Endothelial cell of umbilical vein (primary cell): ENCODE results near the gene PPARD. TPM values are rescaled to one million over a fixed set of nuclear protein-coding genes. Genes with fewer than 3 reads are reported as not detected.
"Not testable (repeated sequence)": the region's sequence is repeated elsewhere in the genome, so short reads cannot be mapped to it uniquely, and the experiment has no call there.

Source experiments
- BruUV-seq: library from RNA; stranded (reverse); fragments of 400-500 nt; replicated peaks from 2 replicates; lab custom pipeline; 2021; lab: Mats Ljungman, UMichigan
- CTCF ChIA-PET: fragments of 300-600, 350-600 bp; sonication (Branson Sonifier 250); formaldehyde crosslinking; loops from one replicate; lab custom pipeline; 2021; ENCODE audit warnings: antibody characterized with exemption, inconsistent platforms; lab: Charles Lee
- POLR2A ChIA-PET: fragments of 300-600, 350-600 bp; sonication (Branson Sonifier 250); formaldehyde crosslinking; loops from one replicate; lab custom pipeline; 2021; ENCODE audit warnings: antibody characterized with exemption, inconsistent platforms; lab: Charles Lee
- DNase-seq: peaks from one replicate; pipeline ENCODE4 v3.0.0-alpha.2; 2011; ENCODE audit warnings: low read depth, low spot score
- FAIRE-seq: peaks from 2 replicates; lab custom pipeline; 2011; peaks lifted over from hg19 to GRCh38; lab: Jason Lieb, UNC
- H2AFZ ChIP-seq: 2 replicates; pipeline ENCODE4 v1.6.0; 2012; ENCODE audit warnings: low read depth, low read length, control low read depth, inconsistent platforms
- H3K27ac ChIP-seq: 2 replicates; pipeline ENCODE4 v1.5.1; 2011; ENCODE audit warnings: low read depth, mild to moderate bottlenecking, control low read depth, low read length, moderate library complexity; ENCODE audit not compliant: insufficient read depth
- H3K27me3 ChIP-seq, 2 experiments: 2 replicates each; pipeline versions ENCODE4 v1.6.0 to v1.6.1; 2011; ENCODE audit warnings: low read length in 2 of 2, mixed read lengths in 1 of 2; ENCODE audit not compliant: control insufficient read depth in 2 of 2, insufficient read depth in 2 of 2
- H3K36me3 ChIP-seq, 2 experiments: 2 replicates in 1 of 2; 3 replicates in 1 of 2; pipeline ENCODE4 v1.5.1; 2011; ENCODE audit warnings: low read length in 2 of 2, mild to moderate bottlenecking in 1 of 2, moderate library complexity in 1 of 2; ENCODE audit not compliant: control insufficient read depth in 2 of 2, insufficient read depth in 2 of 2; ENCODE audit errors: extremely low read depth in 1 of 2
- H3K4me1 ChIP-seq: 3 replicates; pipeline ENCODE4 v1.5.1; 2011; ENCODE audit warnings: mild to moderate bottlenecking, low read length; ENCODE audit not compliant: control insufficient read depth, insufficient read depth; ENCODE audit errors: extremely low read depth
- H3K4me2 ChIP-seq: 2 replicates; pipeline ENCODE4 v1.6.1; 2011; ENCODE audit warnings: low read length, control low read depth, mixed read lengths; ENCODE audit not compliant: insufficient read depth
- H3K4me3 ChIP-seq, 3 experiments: fragments of 200-600 bp in 1 of 3; sonication (generic), shearing (Covaris generic) in 1 of 3; replicated peaks in 1 of 3; 2 replicates each; pipeline ENCODE4 v1.5.1; 2011 to 2016; ENCODE audit warnings: control low read depth in 3 of 3, low read length in 3 of 3, mild to moderate bottlenecking in 2 of 3, inconsistent platforms in 1 of 3, low read depth in 1 of 3, moderate library complexity in 1 of 3; ENCODE audit not compliant: insufficient read depth in 1 of 3
- H3K79me2 ChIP-seq: 2 replicates; pipeline ENCODE4 v1.6.0; 2012; ENCODE audit warnings: low read length, inconsistent platforms; ENCODE audit not compliant: control insufficient read depth, insufficient read depth
- H3K9ac ChIP-seq: replicated peaks from 2 replicates; pipeline ENCODE3; 2011; ENCODE audit warnings: low read length, control low read depth; ENCODE audit not compliant: insufficient read depth; ENCODE audit errors: extremely low read depth
- H3K9me1 ChIP-seq: replicated peaks from 3 replicates; pipeline ENCODE4 v1.6.0; 2011; ENCODE audit warnings: mild to moderate bottlenecking, low read length; ENCODE audit not compliant: control insufficient read depth, insufficient read depth; ENCODE audit errors: extremely low read depth
- H3K9me3 ChIP-seq: replicated peaks from 2 replicates; pipeline ENCODE4 v1.5.1; 2012; ENCODE audit warnings: low read length, inconsistent platforms; ENCODE audit not compliant: control insufficient read depth, insufficient read depth
- H4K20me1 ChIP-seq: replicated peaks from 2 replicates; pipeline ENCODE3; 2011; ENCODE audit warnings: mild to moderate bottlenecking, low read length; ENCODE audit not compliant: control insufficient read depth, insufficient read depth; ENCODE audit errors: extremely low read depth
- CTCF ChIP-seq, 2 donors: IDR thresholded peaks; 1 replicate in 1 of 2; 2 replicates in 1 of 2; pipeline ENCODE4 v1.5.1; 2011; ENCODE audit warnings: low read length in 2 of 2, mild to moderate bottlenecking in 2 of 2, moderate library complexity in 2 of 2, control low read depth in 1 of 2, inconsistent platforms in 1 of 2, low read depth in 1 of 2; ENCODE audit not compliant: insufficient read depth in 1 of 2; ENCODE audit errors: extremely low read depth in 1 of 2
- FOS ChIP-seq: IDR thresholded peaks from 2 replicates; pipeline ENCODE4 v1.6.1; 2011; ENCODE audit warnings: mild to moderate bottlenecking, low read length, moderate library complexity, borderline replicate concordance; ENCODE audit not compliant: insufficient read depth
- MAX ChIP-seq: IDR thresholded peaks from 2 replicates; pipeline ENCODE4 v1.6.1; 2011; ENCODE audit not compliant: insufficient read depth, insufficient read length
- MYC ChIP-seq: IDR thresholded peaks from one replicate; pipeline ENCODE4 v1.6.1; 2011; ENCODE audit warnings: mild to moderate bottlenecking, low read depth, low read length
- POLR2AphosphoS5 ChIP-seq: IDR thresholded peaks from 2 replicates; pipeline ENCODE4 v1.6.1; 2012; ENCODE audit warnings: low read depth, mild to moderate bottlenecking, control low read depth, low read length, moderate library complexity; ENCODE audit not compliant: insufficient read depth
- dilution Hi-C: fragments of 300-500 bp; cut with MboI; formaldehyde crosslinking; loops from one replicate; pipeline ENCODE4 v1.15.0; 2019; ENCODE audit warnings: low sequenced_read_pairs; ENCODE audit not compliant: extremely low pct_ligation_motif_present
- intact Hi-C: fragments of 100-400 bp; cut with micrococcal nuclease; formaldehyde crosslinking; loops from one replicate; pipeline ENCODE4 v1.10.0; 2022
- polyA plus RNA-seq, 4 experiments: library from polyadenylated mRNA; depleted of rRNA in 3 of 4; stranded (reverse) in 3 of 4; unstranded in 1 of 4; fragments of >200 nt; gene quantifications; 2 replicates each; pipeline versions ENCODE4 v1.2.1 to v1.2.3, GENCODE V29; 2011 to 2012; ENCODE audit warnings: missing spikeins in 1 of 4
- total RNA-seq: library from RNA; stranded (reverse); gene quantifications from 2 replicates; pipeline ENCODE4 v1.2.3, GENCODE V29; 2021

Gene PPARD
- total and polyA plus RNA-seq, 2 donors (not counting 3 experiments of a cell fraction or from before 2014, with no cell fraction given) = 23.4 to 29.2 TPM

- Histone ChIP-seq H3K4me2 (no peak overlapping the region), H3K4me1 (peaks cover 18% of the 10 kb centered on the region), H3K4me3 (no peak overlapping the region), H3K9ac (no peak overlapping the region), H3K9me1 (no peaks in the 10 kb centered on the region), H3K27ac (no peak overlapping the region), H3K9me3 (peaks cover 2% of the 10 kb centered on the region), H3K27me3 (no peaks in the 10 kb centered on the region), H2AFZ (no peak overlapping the region), H3K79me2 (no peaks in the 10 kb centered on the region), H4K20me1 (no peaks in the 10 kb centered on the region), H3K36me3 (no peaks in the 10 kb centered on the region)
- no TSS peak for BruUV-seq
- ChIA-PET CTCF (interaction anchor here (0.8 to 5.8 kb wide), 4 partner anchors 9 to 17 kb away, joined by 3 to 29 read pairs (median 4); no protein-coding TSS in a partner anchor), POLR2A (no interaction called here)
- DNase-seq = no peak
- intact Hi-C loops = no loop called here
- dilution Hi-C loops = no loop called here
- TF ChIP-seq MAX (no peak), MYC (no peak), CTCF (IDR thresholded peaks at IDR 0.05; ENCODE audit: extremely low read depth in 1 of 2, insufficient read depth in 1 of 2, low read depth in 1 of 2, low read length in 2 of 2) (no peak), POLR2AphosphoS5 (no peak), FOS (no peak)
- no peak for FAIRE-seq
Measured at GRCh38 chr6:35432291-35432690, 89.9 kb downstream of the PPARD start.

DNA sequence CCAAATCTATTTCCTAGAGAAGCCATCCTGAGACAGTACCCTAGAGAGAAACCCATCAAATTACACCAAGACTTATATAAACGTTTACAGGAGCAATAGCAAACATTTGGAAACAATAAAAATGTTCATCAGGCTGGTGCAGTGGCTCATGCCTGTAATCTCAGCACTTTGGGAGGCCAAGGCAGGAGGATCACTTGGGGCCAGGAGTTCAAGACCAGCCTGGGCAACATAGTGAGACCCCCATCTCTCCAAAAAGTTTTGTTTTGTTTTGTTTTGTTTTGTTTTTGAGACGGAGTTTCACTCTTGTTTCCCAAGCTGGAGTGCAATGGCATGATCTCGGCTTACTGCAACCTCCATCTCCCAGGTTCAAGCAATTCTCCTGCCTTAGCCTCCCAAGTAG is 90.3 kb downstream of the PPARD start:
- H3K27me3 ChIP-seq, POLR2A ChIA-PET, H3K79me2 ChIP-seq, H3K4me3 ChIP-seq, H3K36me3 ChIP-seq, H4K20me1 ChIP-seq, BruUV-seq, H3K4me2 ChIP-seq, H3K27ac ChIP-seq, H3K9me3 ChIP-seq, H3K9me1 ChIP-seq, H3K9ac ChIP-seq, H2AFZ ChIP-seq, dilution Hi-C loops, intact Hi-C loops, FAIRE-seq, DNase-seq: not testable (repeated sequence)
- H3K4me1 ChIP-seq = peaks cover 13% of the 10 kb centered on the region
- CTCF ChIA-PET = interaction anchor here (0.8 to 5.8 kb wide), 4 partner anchors 9 to 17 kb away, joined by 3 to 29 read pairs (median 4); no protein-coding TSS in a partner anchor
